ENCODE data around the gene MNT. TPM values are rescaled to one million over a fixed set of nuclear protein-coding genes. Genes with fewer than 3 reads are reported as not detected.

MNT gene
- total RNA-seq, 5 donors from 2014 or later (not counting 1 experiment from before 2014, with no cell fraction given): 43.0 to 97.8 (median 58.2) TPM

GRCh38 chr17:2344528-2344927 lies 56.3 kb downstream of the MNT start:
- DNase-seq (no peak), ATAC-seq (replicated peaks in 1 of 4) (no peak)
- no peak overlapping the region for H3K4me3 ChIP-seq (ENCODE audit: control insufficient read depth in 1 of 2, extremely low read depth in 1 of 2, low read length in 1 of 2)
- H3K36me3 Mint-ChIP-seq: peaks cover 14% of the 10 kb centered on the region
- peaks cover 20 to 22% (median 22%) of the 10 kb centered on the region in 3 donors for H3K4me1 Mint-ChIP-seq
- H3K27me3 ChIP-seq (replicated peaks in 1 of 2; ENCODE audit: control insufficient read depth in 2 of 2, extremely low read depth in 1 of 2, insufficient read depth in 2 of 2, low read length in 1 of 2): no peaks in the 10 kb centered on the region
- no peaks in the 10 kb centered on the region for H3K9me3 ChIP-seq
- peak overlapping the region in 1 of 2 donors; percentile 34 for H3K27ac Mint-ChIP-seq
- CTCF ChIA-PET: no interaction called here
- POLR2A ChIA-PET: no interaction called here
- H3K4me1 ChIP-seq (ENCODE audit: control insufficient read depth in 1 of 2, extremely low read depth in 1 of 2, insufficient read depth in 2 of 2, low read length in 2 of 2): no peaks in the 10 kb centered on the region
- H3K27ac ChIP-seq (ENCODE audit: low read length): no peak overlapping the region
- 90% methylated on average over 8 of the region's 10 CpGs for WGBS (ENCODE audit: insufficient coverage)
- H3K4me3 Mint-ChIP-seq: no peak overlapping the region
- H3K9me3 Mint-ChIP-seq: no peaks in the 10 kb centered on the region
- no peaks in the 10 kb centered on the region for H3K27me3 Mint-ChIP-seq
- peaks cover 10 to 12% of the 10 kb centered on the region in 2 donors for H3K36me3 ChIP-seq (ENCODE audit: control insufficient read depth in 2 of 2, extremely low read depth in 1 of 2, insufficient read depth in 1 of 2, low read length in 1 of 2)

GRCh38 chr17:2343421-2343820 lies 57.4 kb downstream of the MNT start:
- WGBS (ENCODE audit: insufficient coverage): 20% methylated on average over 3 of the region's 5 CpGs
- no peak overlapping the region for H3K4me3 ChIP-seq (ENCODE audit: control insufficient read depth in 1 of 2, extremely low read depth in 1 of 2, low read length in 1 of 2)
- Mint-ChIP-seq H3K9me3 (no peaks in the 10 kb centered on the region), H3K4me1 (peaks cover 24 to 32% (median 27%) of the 10 kb centered on the region in 3 donors), H3K4me3 (no peak overlapping the region), H3K27ac (peak overlapping the region; percentile 61 to 62), H3K36me3 (peaks cover 13% of the 10 kb centered on the region), H3K27me3 (no peaks in the 10 kb centered on the region)
- H3K27me3 ChIP-seq (replicated peaks in 1 of 2; ENCODE audit: control insufficient read depth in 2 of 2, extremely low read depth in 1 of 2, insufficient read depth in 2 of 2, low read length in 1 of 2): no peaks in the 10 kb centered on the region
- ATAC-seq (replicated peaks in 1 of 4) (peak; percentile 36 to 81 (median 50)), DNase-seq (peak in 2 of 35 experiments; percentile 22 to 35)
- no peak overlapping the region for H3K27ac ChIP-seq (ENCODE audit: low read length)
- CTCF ChIA-PET: no interaction called here
- peaks cover 10 to 12% of the 10 kb centered on the region in 2 donors for H3K36me3 ChIP-seq (ENCODE audit: control insufficient read depth in 2 of 2, extremely low read depth in 1 of 2, insufficient read depth in 1 of 2, low read length in 1 of 2)
- H3K4me1 ChIP-seq (ENCODE audit: control insufficient read depth in 1 of 2, extremely low read depth in 1 of 2, insufficient read depth in 2 of 2, low read length in 2 of 2): peaks cover 0 to 7% of the 10 kb centered on the region in 2 experiments
- POLR2A ChIA-PET: interaction anchor here in 1 of 2 donors (0.5 kb wide), 1 partner anchor 14 kb away, joined by 7 read pairs; no protein-coding TSS in a partner anchor
- no peaks in the 10 kb centered on the region for H3K9me3 ChIP-seq

GRCh38 chr17:2338315-2338657 lies 62.6 kb downstream of the MNT start:
- CTCF ChIA-PET: interaction anchor here in 1 of 2 donors (0.9 kb wide), 1 partner anchor 14 kb away, joined by 3 read pairs; no protein-coding TSS in a partner anchor

GRCh38 chr17:2337544-2338314 lies 63.1 kb downstream of the MNT start:
- no peaks in the 10 kb centered on the region for H3K27me3 Mint-ChIP-seq
- ChIA-PET CTCF (interaction anchor here (0.7 to 0.9 kb wide), 3 partner anchors 9 to 15 kb away, joined by 3 to 7 read pairs (median 5); no protein-coding TSS in a partner anchor), POLR2A (interaction anchor here in 1 of 2 donors (0.6 kb wide), 1 partner anchor 127 kb away, joined by 3 read pairs; no protein-coding TSS in a partner anchor)
- under 1% methylated on average over 72 of the region's 92 CpGs for WGBS (ENCODE audit: insufficient coverage)
- Histone ChIP-seq H3K4me3 (ENCODE audit: control insufficient read depth in 1 of 2, extremely low read depth in 1 of 2, low read length in 1 of 2) (peak overlapping the region; percentile 78 to 83), H3K27me3 (replicated peaks in 1 of 2; ENCODE audit: control insufficient read depth in 2 of 2, extremely low read depth in 1 of 2, insufficient read depth in 2 of 2, low read length in 1 of 2) (no peaks in the 10 kb centered on the region), H3K36me3 (ENCODE audit: control insufficient read depth in 2 of 2, extremely low read depth in 1 of 2, insufficient read depth in 1 of 2, low read length in 1 of 2) (peaks cover 4 to 26% of the 10 kb centered on the region in 2 donors), H3K9me3 (no peaks in the 10 kb centered on the region), H3K27ac (ENCODE audit: low read length) (peak overlapping the region; percentile 33), H3K4me1 (ENCODE audit: control insufficient read depth in 1 of 2, extremely low read depth in 1 of 2, insufficient read depth in 2 of 2, low read length in 2 of 2) (peaks cover 12 to 33% of the 10 kb centered on the region in 2 experiments)
- peak overlapping the region; percentile 66 to 80 for H3K27ac Mint-ChIP-seq
- H3K36me3 Mint-ChIP-seq: peaks cover 15% of the 10 kb centered on the region
- ATAC-seq (replicated peaks in 1 of 4): peak; percentile 26 to 37 (median 34)
- H3K9me3 Mint-ChIP-seq: no peaks in the 10 kb centered on the region
- DNase-seq: peak in 33 of 35 experiments; percentile 9 to 65 (median 32)
- peaks cover 35 to 50% (median 38%) of the 10 kb centered on the region in 3 donors for H3K4me1 Mint-ChIP-seq
- peak overlapping the region; percentile 79 to 100 (median 99) for H3K4me3 Mint-ChIP-seq

More at GRCh38 chr17:2338315-2338657, 62.6 kb downstream of the MNT start:
- Histone ChIP-seq H3K4me3 (ENCODE audit: control insufficient read depth in 1 of 2, extremely low read depth in 1 of 2, low read length in 1 of 2) (peak overlapping the region; percentile 78 to 83), H3K27ac (ENCODE audit: low read length) (peak overlapping the region; percentile 33), H3K9me3 (no peaks in the 10 kb centered on the region), H3K27me3 (replicated peaks in 1 of 2; ENCODE audit: control insufficient read depth in 2 of 2, extremely low read depth in 1 of 2, insufficient read depth in 2 of 2, low read length in 1 of 2) (no peaks in the 10 kb centered on the region), H3K4me1 (ENCODE audit: control insufficient read depth in 1 of 2, extremely low read depth in 1 of 2, insufficient read depth in 2 of 2, low read length in 2 of 2) (peaks cover 12 to 33% of the 10 kb centered on the region in 2 experiments), H3K36me3 (ENCODE audit: control insufficient read depth in 2 of 2, extremely low read depth in 1 of 2, insufficient read depth in 1 of 2, low read length in 1 of 2) (peaks cover 4 to 20% of the 10 kb centered on the region in 2 donors)
- WGBS (ENCODE audit: insufficient coverage): 40% methylated on average over 4 of the region's 5 CpGs
- peak in 2 of 35 experiments; percentile 13 to 14 for DNase-seq
- Mint-ChIP-seq H3K4me1 (peaks cover 40 to 52% (median 43%) of the 10 kb centered on the region in 3 donors), H3K4me3 (peak overlapping the region; percentile 79 to 100 (median 85)), H3K27me3 (no peaks in the 10 kb centered on the region), H3K27ac (peak overlapping the region; percentile 66 to 80), H3K9me3 (no peaks in the 10 kb centered on the region), H3K36me3 (peaks cover 15% of the 10 kb centered on the region)
- no peak for ATAC-seq (replicated peaks in 1 of 4)
- POLR2A ChIA-PET: interaction anchor here in 1 of 2 donors (0.6 kb wide), 1 partner anchor 128 kb away, joined by 3 read pairs; no protein-coding TSS in a partner anchor

- DNase-seq: peak; percentile 45 to 84 (median 72)
Observed at GRCh38 chr17:2336852-2337543, 63.9 kb downstream of the MNT start, which contains the start of gene SGSM2. Gene SGSM2 (plus strand): TSS chr17:2337501. CDS start chr17:2337689, 188 bp downstream.

More at GRCh38 chr17:2336852-2337543, 63.9 kb downstream of the MNT start, which contains the start of gene SGSM2:
- WGBS (ENCODE audit: insufficient coverage): under 1% methylated on average over 77 of the region's 77 CpGs
- H3K36me3 ChIP-seq (ENCODE audit: control insufficient read depth in 2 of 2, extremely low read depth in 1 of 2, insufficient read depth in 1 of 2, low read length in 1 of 2): peaks cover 3 to 32% of the 10 kb centered on the region in 2 donors
- no peaks in the 10 kb centered on the region for H3K9me3 ChIP-seq
- H3K27ac ChIP-seq (ENCODE audit: low read length): peak within 1 kb of the TSS; percentile 74
- Mint-ChIP-seq H3K4me3 (peak within 1 kb of the TSS; percentile 99 to 100 (median 99)), H3K27me3 (no peaks in the 10 kb centered on the region), H3K36me3 (peaks cover 15% of the 10 kb centered on the region), H3K9me3 (no peaks in the 10 kb centered on the region), H3K4me1 (peaks cover 31 to 43% (median 34%) of the 10 kb centered on the region in 3 donors), H3K27ac (peak within 1 kb of the TSS; percentile 94 to 96)
- peaks cover 12 to 33% of the 10 kb centered on the region in 2 experiments for H3K4me1 ChIP-seq (ENCODE audit: control insufficient read depth in 1 of 2, extremely low read depth in 1 of 2, insufficient read depth in 2 of 2, low read length in 2 of 2)
- peak; percentile 75 to 76 (median 76) for ATAC-seq (replicated peaks in 1 of 4)
- no peaks in the 10 kb centered on the region for H3K27me3 ChIP-seq (replicated peaks in 1 of 2; ENCODE audit: control insufficient read depth in 2 of 2, extremely low read depth in 1 of 2, insufficient read depth in 2 of 2, low read length in 1 of 2)
- POLR2A ChIA-PET: interaction anchor here (0.6 to 1.0 kb wide), 2 partner anchors 54 to 78 kb away, joined by 3 read pairs; no protein-coding TSS in a partner anchor
- H3K4me3 ChIP-seq (ENCODE audit: control insufficient read depth in 1 of 2, extremely low read depth in 1 of 2, low read length in 1 of 2): peak within 1 kb of the TSS; percentile 83 to 91
- CTCF ChIA-PET: interaction anchor here (0.7 to 1.7 kb wide), 6 partner anchors 9 to 114 kb away, joined by 3 to 11 read pairs (median 5); no protein-coding TSS in a partner anchor
